ENCODE measurements around the gene CCDC191. TPM values are rescaled to one million over a fixed set of nuclear protein-coding genes. Genes with fewer than 3 reads are reported as not detected.

The CCDC191 gene
- total and polyA plus RNA-seq, 2 of the 4 experiments (the other 2 are of a cell fraction), result 0.72 to 1.1 TPM

GRCh38 chr3:113983544-113983943 is 72.8 kb downstream of the CCDC191 start:
- peak; percentile 79 for TF ChIP-seq MAFK (IDR thresholded peaks at IDR 0.05; ENCODE audit: low read depth, low read length)
- no peak for TF ChIP-seq CEBPB (IDR thresholded peaks at IDR 0.05; ENCODE audit: low read depth, low read length)
- H4K91ac ChIP-seq (ENCODE audit: insufficient read depth, low read depth, low read length), result no peak overlapping the region
- no peaks in the 10 kb centered on the region for H3K9me3 ChIP-seq (ENCODE audit: control insufficient read depth, insufficient read depth, low read length)
- no peak overlapping the region for H3K4me3 ChIP-seq (ENCODE audit: insufficient read depth, low read depth, low read length)
- H2AK9ac ChIP-seq (replicated peaks; ENCODE audit: low read depth, low read length, poor library complexity), result no peak overlapping the region
- ATAC-seq (ENCODE audit: low read depth) (no peak), DNase-seq (no peak)
- H3K36me3 ChIP-seq (ENCODE audit: control insufficient read depth, insufficient read depth, low read length), result no peaks in the 10 kb centered on the region
- no peak overlapping the region for H2BK20ac ChIP-seq (ENCODE audit: low read depth, low read length)
- H3K14ac ChIP-seq (replicated peaks; ENCODE audit: low read depth, low read length), result no peak overlapping the region
- H3K23ac ChIP-seq (ENCODE audit: low read depth, low read length), result no peak overlapping the region
- no peak overlapping the region for H3K9ac ChIP-seq (ENCODE audit: low read depth, low read length)
- no peaks in the 10 kb centered on the region; the same call in 1 of the 2 replicates for H3K27me3 ChIP-seq (ENCODE audit: control insufficient read depth, insufficient read depth, low read length)
- ChIA-PET POLR2A (ENCODE audit: unreplicated experiment) (no interaction called here), CTCF (no interaction called here)
- no peaks in the 10 kb centered on the region for H4K20me1 ChIP-seq (ENCODE audit: insufficient read depth, low read length)
- no peak overlapping the region for H2BK120ac ChIP-seq (ENCODE audit: low read depth, low read length)
- no peak overlapping the region for H2BK15ac ChIP-seq (ENCODE audit: low read depth, low read length)
- no peak overlapping the region for H3K27ac ChIP-seq (ENCODE audit: insufficient read depth, low read length)
- in situ Hi-C loops (cut with MboI; ENCODE audit: low sequenced_read_pairs) (no loop called here), intact Hi-C loops (cut with micrococcal nuclease) (no loop called here), dilution Hi-C loops (cut with HindIII; ENCODE audit: low sequenced_read_pairs, unreplicated experiment) (no loop called here)
- no peak overlapping the region for H3K56ac ChIP-seq (ENCODE audit: extremely low read depth, insufficient read depth, low read length)
- H4K5ac ChIP-seq (ENCODE audit: low read depth, low read length), result no peak overlapping the region
- H2BK5ac ChIP-seq (ENCODE audit: low read depth, low read length, poor library complexity, severe bottlenecking), result no peak overlapping the region
- no peak overlapping the region for H2AK5ac ChIP-seq (ENCODE audit: low read depth, low read length)
- no peak overlapping the region for H3K4ac ChIP-seq (ENCODE audit: low read depth, low read length)
- no CpG with 5 or more reads among the region's 3 CpGs for WGBS, 2 experiments (ENCODE audit: extremely low coverage in 2 of 2, insufficient read length in 1 of 2)
- H3K4me2 ChIP-seq (ENCODE audit: low read depth, low read length), result no peak overlapping the region
- no peak overlapping the region for H4K8ac ChIP-seq (ENCODE audit: low read depth in 2 of 2, low read length in 2 of 2)
- BruUV-seq (replicated peaks), result no TSS peak
- no peak overlapping the region for H3K18ac ChIP-seq (ENCODE audit: low read depth, low read length)
- no peaks in the 10 kb centered on the region for H3K9me1 ChIP-seq (ENCODE audit: insufficient read depth, low read length)
- no peaks in the 10 kb centered on the region for H3K79me1 ChIP-seq (ENCODE audit: low read depth in 1 of 2, low read length in 2 of 2)
- no peaks in the 10 kb centered on the region for H3K4me1 ChIP-seq (ENCODE audit: control insufficient read depth, insufficient read depth, low read length)
- H2AFZ ChIP-seq (replicated peaks; ENCODE audit: low read length, poor library complexity), result no peak overlapping the region
